Smooth muscle cell (in vitro differentiated cells): Measurements from ENCODE around the gene INHBE. TPM values are rescaled to one million over a fixed set of nuclear protein-coding genes. Genes with fewer than 3 reads are reported as not detected.

Experiments used
- DNase-seq: peaks from one replicate; lab custom pipeline; 2025; ENCODE audit not compliant: unreplicated experiment; lab: John Stamatoyannopoulos, UW
- H2AFZ ChIP-seq: fragments of 200-600 bp; sonication (generic); 2 replicates; pipeline ENCODE4 v1.6.0; 2016; ENCODE audit warnings: antibody characterized with exemption, low read depth, mild to moderate bottlenecking
- H3F3A ChIP-seq: fragments of 200-600 bp; sonication (generic); 2 replicates; pipeline ENCODE4 v1.6.0; 2017; ENCODE audit warnings: antibody characterized with exemption, low read depth
- H3K27ac ChIP-seq: fragments of 200-600 bp; sonication (generic); 2 replicates; pipeline ENCODE4 v1.5.1; 2016; ENCODE audit warnings: low read depth, mild to moderate bottlenecking
- H3K27me3 ChIP-seq: fragments of 200-600 bp; sonication (generic); 2 replicates; pipeline ENCODE4 v1.6.1; 2016; ENCODE audit warnings: low read depth, mild to moderate bottlenecking
- H3K36me3 ChIP-seq: fragments of 200-600 bp; sonication (generic); 2 replicates; pipeline ENCODE4 v1.5.1; 2016; ENCODE audit warnings: low read depth
- H3K4me1 ChIP-seq: fragments of 200-600 bp; sonication (generic); 2 replicates; pipeline ENCODE4 v1.5.1; 2016; ENCODE audit warnings: low read depth
- H3K4me2 ChIP-seq: fragments of 200-600 bp; sonication (generic); 2 replicates; pipeline ENCODE4 v1.6.0; 2016; ENCODE audit warnings: mild to moderate bottlenecking
- H3K4me3 ChIP-seq: fragments of 200-600 bp; sonication (generic); 2 replicates; pipeline ENCODE4 v1.5.1; 2016; ENCODE audit warnings: mild to moderate bottlenecking
- H3K79me2 ChIP-seq: fragments of 200-600 bp; sonication (generic); 2 replicates; pipeline ENCODE4 v1.6.0; 2016; ENCODE audit warnings: low read depth, mild to moderate bottlenecking
- H3K9ac ChIP-seq: fragments of 200-600 bp; sonication (generic); 2 replicates; pipeline ENCODE4 v1.6.0; 2016; ENCODE audit warnings: low read depth
- H3K9me3 ChIP-seq: fragments of 200-600 bp; sonication (generic); replicated peaks from 2 replicates; pipeline ENCODE4 v1.5.1; 2016; ENCODE audit warnings: low read depth
- H4K20me1 ChIP-seq: fragments of 200-600 bp; sonication (generic); 2 replicates; pipeline ENCODE4 v1.6.0; 2016; ENCODE audit warnings: low read depth
- WGBS: methylation state at CpG from one replicate; pipeline ENCODE4 v1.1.7; 2016; ENCODE audit warnings: low lambda C conversion rate; 5-methylcytosine and 5-hydroxymethylcytosine counted together
- polyA plus RNA-seq: library from polyadenylated mRNA; unstranded; fragments of >200 nt; fragmentation: Nextera tagmentation; extraction: Ambion mirVana; gene quantifications from 2 replicates; pipeline ENCODE4 v1.2.1, GENCODE V29; 2016
- total RNA-seq: library from RNA; depleted of rRNA; stranded (reverse); fragments of >200 nt; gene quantifications from 2 replicates; pipeline ENCODE4 v1.2.3, GENCODE V29; 2014
- TF ChIP-seq, protein P1 (sequence below): fragments of 200-600 bp; sonication (generic); IDR thresholded peaks from 2 replicates; pipeline ENCODE4 v1.5.1; 2017; ENCODE audit warnings: borderline replicate concordance, mild to moderate bottlenecking, antibody characterized with exemption; ENCODE audit not compliant: insufficient read depth, poor library complexity, severe bottlenecking

The INHBE gene
- total and polyA plus RNA-seq, 2 experiments from 2014 or later = 2.1 to 11.5 TPM

DNA sequence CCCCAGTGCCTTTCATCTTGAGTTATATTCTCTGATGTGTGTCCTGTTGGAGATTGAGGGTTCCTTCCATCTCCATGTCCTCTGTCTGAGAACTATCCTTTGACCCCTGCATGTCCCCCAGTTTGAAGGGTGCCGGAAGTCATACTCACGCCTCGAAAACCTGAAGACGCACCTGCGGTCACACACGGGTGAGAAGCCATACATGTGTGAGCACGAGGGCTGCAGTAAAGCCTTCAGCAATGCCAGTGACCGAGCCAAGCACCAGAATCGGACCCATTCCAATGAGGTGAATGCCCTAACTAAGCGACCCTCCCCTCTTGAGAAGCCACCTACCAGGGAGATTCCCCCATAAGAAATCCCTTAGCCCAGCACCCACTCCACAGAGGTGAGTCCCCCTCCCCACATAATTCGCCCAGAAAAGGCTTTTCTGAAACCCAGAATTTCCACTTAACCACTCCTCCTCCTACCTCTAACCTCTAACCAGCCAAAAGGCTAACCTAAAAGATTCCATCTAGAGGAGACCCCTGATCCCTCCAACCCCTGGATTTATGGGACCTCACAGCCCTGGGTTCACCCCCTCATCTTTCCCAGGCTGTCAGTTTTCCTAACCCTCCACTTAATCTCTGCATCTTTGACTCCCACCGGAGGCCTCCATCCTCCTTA, 12.2 kb downstream of the INHBE start:
- H3K36me3 ChIP-seq = no peaks in the 10 kb centered on the region
- no peaks in the 10 kb centered on the region for H3K4me1 ChIP-seq
- no peaks in the 10 kb centered on the region for H4K20me1 ChIP-seq
- WGBS = 94% methylated on average over 12 of the region's 12 CpGs
- H3F3A ChIP-seq = no peaks in the 10 kb centered on the region
- no peak overlapping the region for H3K4me3 ChIP-seq
- TF ChIP-seq, protein P1, sequence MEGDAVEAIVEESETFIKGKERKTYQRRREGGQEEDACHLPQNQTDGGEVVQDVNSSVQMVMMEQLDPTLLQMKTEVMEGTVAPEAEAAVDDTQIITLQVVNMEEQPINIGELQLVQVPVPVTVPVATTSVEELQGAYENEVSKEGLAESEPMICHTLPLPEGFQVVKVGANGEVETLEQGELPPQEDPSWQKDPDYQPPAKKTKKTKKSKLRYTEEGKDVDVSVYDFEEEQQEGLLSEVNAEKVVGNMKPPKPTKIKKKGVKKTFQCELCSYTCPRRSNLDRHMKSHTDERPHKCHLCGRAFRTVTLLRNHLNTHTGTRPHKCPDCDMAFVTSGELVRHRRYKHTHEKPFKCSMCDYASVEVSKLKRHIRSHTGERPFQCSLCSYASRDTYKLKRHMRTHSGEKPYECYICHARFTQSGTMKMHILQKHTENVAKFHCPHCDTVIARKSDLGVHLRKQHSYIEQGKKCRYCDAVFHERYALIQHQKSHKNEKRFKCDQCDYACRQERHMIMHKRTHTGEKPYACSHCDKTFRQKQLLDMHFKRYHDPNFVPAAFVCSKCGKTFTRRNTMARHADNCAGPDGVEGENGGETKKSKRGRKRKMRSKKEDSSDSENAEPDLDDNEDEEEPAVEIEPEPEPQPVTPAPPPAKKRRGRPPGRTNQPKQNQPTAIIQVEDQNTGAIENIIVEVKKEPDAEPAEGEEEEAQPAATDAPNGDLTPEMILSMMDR = no peak
- H3K27ac ChIP-seq = no peak overlapping the region
- H3K79me2 ChIP-seq = no peaks in the 10 kb centered on the region
- no peaks in the 10 kb centered on the region for H3K9me3 ChIP-seq
- H3K9ac ChIP-seq = no peak overlapping the region
- H3K4me2 ChIP-seq = no peak overlapping the region
- no peak for DNase-seq
- H3K27me3 ChIP-seq = peaks cover 12% of the 10 kb centered on the region
- no peak overlapping the region for H2AFZ ChIP-seq

DNA sequence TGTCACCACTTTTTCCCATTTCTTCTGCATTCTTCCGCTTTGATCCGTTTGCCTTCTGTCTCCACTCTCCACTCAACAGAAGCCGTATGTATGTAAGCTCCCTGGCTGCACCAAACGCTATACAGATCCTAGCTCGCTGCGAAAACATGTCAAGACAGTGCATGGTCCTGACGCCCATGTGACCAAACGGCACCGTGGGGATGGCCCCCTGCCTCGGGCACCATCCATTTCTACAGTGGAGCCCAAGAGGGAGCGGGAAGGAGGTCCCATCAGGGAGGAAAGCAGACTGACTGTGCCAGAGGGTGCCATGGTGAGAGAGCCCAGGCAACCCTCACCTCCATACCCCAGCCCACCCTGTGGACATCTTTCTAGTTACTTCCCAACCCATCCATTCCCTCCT, 12.8 kb downstream of the INHBE start:
- Histone ChIP-seq H4K20me1 (no peaks in the 10 kb centered on the region), H3K4me2 (no peak overlapping the region), H3K36me3 (no peaks in the 10 kb centered on the region), H3K27ac (no peak overlapping the region), H2AFZ (no peak overlapping the region), H3K4me3 (no peak overlapping the region), H3K27me3 (peaks cover 17% of the 10 kb centered on the region), H3K9ac (no peak overlapping the region), H3K4me1 (no peaks in the 10 kb centered on the region), H3K9me3 (no peaks in the 10 kb centered on the region), H3K79me2 (no peaks in the 10 kb centered on the region), H3F3A (no peaks in the 10 kb centered on the region)
- DNase-seq = no peak
- 87% methylated on average over 11 of the region's 11 CpGs for WGBS
- TF ChIP-seq, protein P1 = no peak

DNA sequence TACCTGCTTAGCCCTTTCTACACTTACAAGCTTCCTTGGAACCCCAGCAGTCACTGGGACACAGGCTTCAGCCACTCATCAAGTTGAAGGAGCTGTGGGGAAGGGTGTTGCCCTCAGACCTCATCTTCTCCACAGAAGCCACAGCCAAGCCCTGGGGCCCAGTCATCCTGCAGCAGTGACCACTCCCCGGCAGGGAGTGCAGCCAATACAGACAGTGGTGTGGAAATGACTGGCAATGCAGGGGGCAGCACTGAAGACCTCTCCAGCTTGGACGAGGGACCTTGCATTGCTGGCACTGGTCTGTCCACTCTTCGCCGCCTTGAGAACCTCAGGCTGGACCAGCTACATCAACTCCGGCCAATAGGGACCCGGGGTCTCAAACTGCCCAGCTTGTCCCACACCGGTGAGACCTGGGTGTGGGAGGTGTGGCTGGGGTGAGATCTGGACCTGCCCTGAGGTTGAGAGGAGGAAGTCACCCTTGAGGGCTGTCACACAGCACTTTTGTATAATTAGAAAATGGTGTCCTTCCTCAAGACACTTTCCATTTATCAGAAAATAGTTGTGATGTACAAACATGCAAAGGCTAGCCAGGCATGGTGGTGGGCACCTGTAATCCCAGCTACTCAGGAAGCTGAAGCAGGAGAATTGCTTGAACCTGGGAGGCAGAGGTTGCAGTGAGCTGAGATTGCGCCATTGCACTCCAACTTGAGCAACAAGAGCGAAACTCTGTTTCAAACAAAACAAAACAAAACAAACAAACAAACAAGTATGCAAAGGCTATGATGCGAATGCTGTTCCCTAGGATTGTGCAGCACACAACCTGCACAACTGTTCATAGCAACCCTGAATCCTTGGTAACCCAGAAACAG, 14.4 kb downstream of the INHBE start:
- H3K36me3 ChIP-seq = no peaks in the 10 kb centered on the region
- H3K27me3 ChIP-seq = peaks cover 33% of the 10 kb centered on the region
- no peaks in the 10 kb centered on the region for H3K9me3 ChIP-seq
- no peak overlapping the region for H2AFZ ChIP-seq
- H3K9ac ChIP-seq = no peak overlapping the region
- 87% methylated on average over 10 of the region's 10 CpGs for WGBS
- H3K79me2 ChIP-seq = no peaks in the 10 kb centered on the region
- H3K27ac ChIP-seq = no peak overlapping the region
- TF ChIP-seq, protein P1 = no peak
- no peak overlapping the region for H3K4me3 ChIP-seq
- DNase-seq = no peak
- no peaks in the 10 kb centered on the region for H3K4me1 ChIP-seq
- H3F3A ChIP-seq = no peaks in the 10 kb centered on the region
- no peaks in the 10 kb centered on the region for H4K20me1 ChIP-seq
- H3K4me2 ChIP-seq = no peak overlapping the region
